ENCODE data around the gene ZNF580.

Gene ZNF580

GRCh38 chr19:55674841-55675660 is 34.2 kb downstream of the ZNF580 start, which contains the start of gene EPN1:
Gene EPN1, plus strand, starts transcription at chr19:55675226. Its CDS starts 3,402 bp downstream, at chr19:55678628.
- no peak; the same call in 1 of the 2 replicates for TF ChIP-seq CTCF (conservative IDR thresholded peaks at IDR 0.05; ENCODE audit: low read length)
- H3K4me3 ChIP-seq (ENCODE audit: low read length), result peak within 1 kb of the TSS; percentile 87
- DNase-seq (ENCODE audit: low read depth), result peak; percentile 95

- no peak for DNase-seq (ENCODE audit: low read depth)
- H3K4me3 ChIP-seq (ENCODE audit: low read length), result peak overlapping the region; percentile 87
- no peak for TF ChIP-seq CTCF (conservative IDR thresholded peaks at IDR 0.05; ENCODE audit: low read length)
These were observed 35.0 kb downstream of the ZNF580 start for GRCh38 chr19:55675661-55676354.

GRCh38 chr19:55676383-55676782 is 35.6 kb downstream of the ZNF580 start:
- H3K4me3 ChIP-seq (ENCODE audit: low read length), result peak overlapping the region; percentile 87
- peak; percentile 22 for DNase-seq (ENCODE audit: low read depth)
- peak; percentile 21; the same call in 1 of the 2 replicates for TF ChIP-seq CTCF (conservative IDR thresholded peaks at IDR 0.05; ENCODE audit: low read length)

- no peak for DNase-seq (ENCODE audit: low read depth)
- no peak for TF ChIP-seq CTCF (conservative IDR thresholded peaks at IDR 0.05; ENCODE audit: low read length)
- H3K4me3 ChIP-seq (ENCODE audit: low read length), result peak overlapping the region; percentile 87; the same call in 1 of the 2 replicates
These were observed 36.2 kb downstream of the ZNF580 start for GRCh38 chr19:55676889-55677505.

GRCh38 chr19:55677572-55678028 is 36.8 kb downstream of the ZNF580 start:
- no peak overlapping the region for H3K4me3 ChIP-seq (ENCODE audit: low read length)
- TF ChIP-seq CTCF (conservative IDR thresholded peaks at IDR 0.05; ENCODE audit: low read length), result no peak
- no peak for DNase-seq (ENCODE audit: low read depth)

- DNase-seq (ENCODE audit: low read depth), result no peak
- no peak overlapping the region for H3K4me3 ChIP-seq (ENCODE audit: low read length)
- no peak for TF ChIP-seq CTCF (conservative IDR thresholded peaks at IDR 0.05; ENCODE audit: low read length)
These were observed 37.4 kb downstream of the ZNF580 start for GRCh38 chr19:55678121-55678671.

Data from AG10803 (cell line).